HG03378 (cell line): Measurements from ENCODE around the gene CCL4.
"Not testable (repeated sequence)": the region's sequence is repeated elsewhere in the genome, so short reads cannot be mapped to it uniquely, and the experiment has no call there.

ENCODE experiments used
- ATAC-seq: cut with Tn5 transposase; IDR thresholded peaks from one replicate; pipeline ENCODE4 v1.9.1; 2021; ENCODE audit warnings: mild to moderate bottlenecking, moderate library complexity; ENCODE audit not compliant: unreplicated experiment

The CCL4 gene

DNA sequence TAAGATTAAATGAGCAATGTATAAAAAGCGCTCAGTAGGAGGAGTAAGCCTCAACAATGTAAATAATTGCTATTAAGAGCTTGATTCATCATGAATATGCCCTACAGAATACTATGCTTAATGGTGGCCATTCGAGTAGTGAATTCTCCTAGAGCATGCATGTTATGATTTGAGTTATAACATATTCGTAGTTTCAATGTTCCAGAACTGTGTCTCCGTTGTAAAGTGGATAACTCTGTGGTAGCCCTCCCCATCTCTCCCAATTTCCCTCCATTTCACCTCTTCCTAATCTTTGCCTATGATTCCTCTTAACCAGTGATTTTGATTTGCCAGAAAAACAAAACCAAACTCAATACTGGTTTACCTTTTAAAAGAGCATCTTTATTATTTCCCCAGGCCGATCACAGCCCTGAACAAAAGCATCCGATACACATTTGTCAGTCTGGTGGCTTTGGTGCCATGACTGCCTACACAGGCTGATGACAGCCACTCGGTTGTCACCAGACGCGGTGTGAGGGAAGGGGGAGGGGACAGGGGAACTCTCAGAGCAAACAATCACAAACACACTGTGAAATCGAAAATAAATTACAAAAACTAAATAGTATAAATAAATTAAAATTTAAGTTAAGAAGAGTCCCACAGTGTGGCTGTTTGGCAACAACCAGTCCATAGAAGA is 15.6 kb upstream of the CCL4 start:
- ATAC-seq = not testable (repeated sequence)

DNA sequence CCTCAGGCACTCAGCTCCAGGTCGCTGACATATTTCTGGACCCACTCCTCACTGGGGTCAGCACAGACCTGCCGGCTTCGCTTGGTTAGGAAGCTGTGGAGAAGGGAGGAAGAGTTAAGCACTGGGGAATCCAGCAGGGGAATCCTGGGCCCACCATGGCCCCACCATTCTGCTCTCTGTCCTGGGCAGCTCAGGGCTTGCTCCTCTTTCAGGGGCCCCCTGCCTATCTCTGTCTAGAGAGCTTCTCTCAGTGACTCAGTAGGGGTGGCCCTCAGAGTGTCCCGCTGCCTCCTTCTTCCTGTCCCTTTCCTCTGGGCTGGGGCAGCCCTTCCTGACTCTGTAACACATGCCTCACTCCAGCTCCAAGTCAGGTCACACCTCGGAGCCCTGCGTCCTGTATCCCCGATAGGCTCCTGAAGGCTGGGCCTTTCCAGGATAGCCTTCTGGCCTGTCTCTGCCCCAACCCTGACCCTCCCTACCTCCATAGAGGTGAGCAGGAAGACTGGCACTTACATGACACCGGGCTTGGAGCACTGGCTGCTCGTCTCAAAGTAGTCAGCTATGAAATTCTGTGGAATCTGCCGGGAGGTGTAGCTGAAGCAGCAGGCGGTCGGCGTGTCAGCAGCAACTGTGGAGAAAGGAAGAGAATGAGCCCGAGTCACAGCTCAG is 14.8 kb upstream of the CCL4 start:
- ATAC-seq = no peak

DNA sequence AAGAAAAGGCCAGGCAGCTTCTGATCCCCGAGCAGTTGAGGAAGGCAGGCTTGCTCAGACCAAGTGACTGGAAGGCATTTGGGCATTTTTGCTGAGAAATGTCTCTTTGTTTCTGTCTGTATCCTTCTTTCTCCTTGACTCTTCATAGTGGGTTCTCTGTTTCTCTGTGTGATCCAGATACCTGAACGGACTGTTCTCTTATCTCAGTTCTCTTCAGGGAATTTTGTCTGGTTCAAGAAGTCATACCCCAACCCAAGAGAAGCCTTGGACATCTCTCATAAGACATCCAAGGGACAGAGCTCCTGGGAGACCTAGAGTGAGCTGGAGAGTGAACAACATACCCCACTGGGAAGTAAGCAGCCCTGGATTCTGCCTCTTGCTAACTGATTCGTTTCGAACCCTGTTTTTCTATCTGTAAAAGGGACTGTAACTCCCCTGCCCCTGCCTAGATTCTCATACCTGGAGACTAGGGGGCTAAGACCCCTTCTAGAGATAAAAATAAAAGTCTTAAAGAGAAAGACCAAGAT is 14.2 kb upstream of the CCL4 start:
- no peak for ATAC-seq

DNA sequence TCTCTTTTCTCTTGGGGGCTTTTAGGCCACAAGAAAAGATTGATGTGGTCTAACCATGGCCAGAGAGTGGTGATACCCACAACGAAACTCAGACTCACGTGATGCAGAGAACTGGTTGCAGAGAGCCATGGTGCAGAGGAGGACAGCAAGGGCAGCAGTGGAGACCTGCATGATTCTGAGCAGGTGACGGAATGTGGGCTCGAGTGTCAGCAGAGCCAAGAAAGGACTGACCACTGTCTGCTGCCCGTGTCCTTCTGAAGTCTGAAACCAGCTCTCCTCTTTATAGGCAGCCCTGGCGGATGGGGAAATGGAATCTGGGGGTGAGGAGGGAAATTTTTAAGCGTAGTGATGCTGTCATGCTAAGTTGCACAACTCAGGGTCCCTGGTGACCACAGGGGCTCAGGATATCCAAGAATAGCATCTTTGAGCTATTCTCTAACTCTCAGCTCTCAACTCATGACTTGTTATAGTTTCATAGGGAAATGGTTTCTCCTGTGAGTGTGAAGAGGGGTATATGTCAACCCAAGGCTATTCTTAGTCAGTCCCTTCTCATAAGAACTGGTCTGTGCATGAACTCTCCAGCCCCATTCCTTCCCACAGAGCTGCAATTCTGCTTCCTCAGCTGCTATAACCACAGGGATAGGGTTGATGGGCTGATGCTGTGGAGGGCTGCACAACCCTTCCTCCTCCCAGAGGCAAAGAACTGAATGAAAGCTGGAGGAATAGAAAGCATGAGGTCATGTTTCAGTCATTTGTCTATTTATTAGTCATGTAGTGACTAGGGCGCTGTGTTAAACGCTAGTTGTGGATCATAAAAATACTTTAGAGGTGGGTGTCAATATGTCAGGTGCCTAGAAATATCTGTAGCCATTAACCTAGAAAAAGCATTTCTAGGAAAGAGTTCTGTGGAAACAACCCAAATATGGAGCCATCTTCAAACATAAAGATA is 13.5 kb upstream of the CCL4 start, which contains the start of gene CCL3:
CCL3 (minus strand) TSS at position 256 of the 949 bp plus-strand sequence; CDS start at position 171, 85 bp downstream.
- ATAC-seq = peak; percentile 65

DNA sequence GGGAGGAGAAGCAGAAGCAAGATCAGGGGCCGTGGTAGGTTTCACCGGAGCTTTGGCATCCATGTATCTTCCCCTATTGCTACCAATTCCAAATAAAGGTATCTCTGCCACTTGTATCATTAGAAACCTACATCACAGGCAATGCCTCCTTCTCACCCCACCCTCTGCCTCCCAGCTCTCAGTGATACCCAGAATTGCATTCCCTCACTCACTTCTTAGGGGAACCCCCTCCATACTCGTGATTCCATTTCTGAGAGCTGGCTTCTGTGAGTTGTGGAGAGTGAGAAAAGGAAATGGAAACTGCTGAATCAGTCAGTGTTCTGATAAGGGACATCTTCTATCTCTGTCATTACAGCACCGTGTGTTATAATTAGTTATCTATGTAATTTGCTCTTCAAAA is 11.4 kb upstream of the CCL4 start:
- no peak for ATAC-seq

DNA sequence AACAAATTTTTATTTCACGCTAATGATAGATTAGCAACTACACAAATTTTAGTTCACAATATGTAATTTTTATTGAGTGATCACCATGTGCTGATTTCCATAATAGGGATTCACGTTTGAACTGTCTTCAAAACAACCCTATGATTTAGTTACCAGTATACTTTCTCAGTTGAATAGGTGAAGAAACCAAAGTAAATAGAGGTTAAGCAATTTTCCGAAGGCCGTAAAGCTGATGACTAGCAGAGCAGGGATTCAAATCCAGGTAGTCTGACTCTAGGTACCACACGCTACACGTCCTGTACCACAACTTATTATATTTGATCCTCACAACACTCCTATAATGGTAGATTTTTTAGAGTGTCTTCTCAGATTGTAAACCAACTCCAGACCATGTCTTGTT is 10.9 kb upstream of the CCL4 start:
- not testable (repeated sequence) for ATAC-seq

DNA sequence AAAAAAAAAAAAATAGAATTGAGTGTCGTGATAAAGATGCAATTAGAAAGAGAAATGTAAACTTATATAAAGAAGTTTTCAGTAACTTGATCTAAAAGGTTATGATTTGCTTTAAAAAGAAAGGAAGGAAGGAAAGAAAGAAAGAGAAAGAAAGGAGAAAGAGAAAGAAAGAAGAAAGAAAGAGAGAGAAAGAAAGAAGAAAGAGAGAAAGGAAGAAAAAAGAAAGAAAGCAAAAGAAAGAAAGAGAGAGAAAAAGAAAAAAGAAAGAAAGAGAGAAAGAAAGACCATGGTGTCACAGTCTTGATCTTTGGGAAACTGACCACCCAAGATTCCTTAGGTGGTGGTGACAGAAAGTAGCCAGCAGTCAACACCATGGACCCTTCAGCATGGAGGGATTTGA is 9.4 kb upstream of the CCL4 start:
- ATAC-seq = no peak

DNA sequence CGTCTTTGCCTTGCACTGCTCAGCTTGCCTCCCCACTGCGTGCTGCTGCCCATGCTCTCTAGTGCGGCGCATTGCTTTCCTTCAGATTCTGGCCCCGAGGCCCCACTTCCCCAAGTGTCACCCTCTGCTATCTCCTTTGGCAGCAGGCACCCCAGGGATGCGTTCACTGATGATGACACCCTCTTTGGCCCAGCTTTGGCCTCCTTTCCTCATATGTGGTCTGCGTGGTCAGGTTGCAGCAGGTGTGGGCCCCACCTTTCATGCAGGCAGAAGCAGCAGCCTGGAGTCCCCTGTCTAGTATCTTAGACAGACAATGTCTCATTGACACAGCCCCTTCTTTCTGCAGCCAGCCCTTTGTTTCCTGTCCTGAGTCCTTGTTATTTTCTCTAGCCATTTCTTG is 8.9 kb upstream of the CCL4 start:
- no peak for ATAC-seq

DNA sequence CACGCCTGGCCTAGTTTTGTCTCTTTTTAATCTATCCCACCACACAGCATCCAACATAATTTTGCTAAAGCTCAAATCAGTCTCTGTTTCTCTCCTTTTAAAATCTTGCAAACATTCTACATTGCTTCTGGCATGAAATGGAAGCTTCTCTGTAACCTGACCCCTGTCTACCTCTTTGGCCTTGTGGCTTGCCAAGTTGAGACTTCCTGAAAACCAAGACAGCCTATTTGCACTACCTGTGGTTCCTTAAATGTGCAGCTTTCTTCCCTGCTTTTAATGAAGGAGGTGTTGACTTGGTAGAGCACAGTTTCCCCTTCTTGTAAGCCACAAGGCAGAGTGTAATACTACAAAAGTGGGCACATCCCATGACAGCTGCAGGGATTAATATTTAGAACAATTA is 7.6 kb upstream of the CCL4 start:
- no peak for ATAC-seq

DNA sequence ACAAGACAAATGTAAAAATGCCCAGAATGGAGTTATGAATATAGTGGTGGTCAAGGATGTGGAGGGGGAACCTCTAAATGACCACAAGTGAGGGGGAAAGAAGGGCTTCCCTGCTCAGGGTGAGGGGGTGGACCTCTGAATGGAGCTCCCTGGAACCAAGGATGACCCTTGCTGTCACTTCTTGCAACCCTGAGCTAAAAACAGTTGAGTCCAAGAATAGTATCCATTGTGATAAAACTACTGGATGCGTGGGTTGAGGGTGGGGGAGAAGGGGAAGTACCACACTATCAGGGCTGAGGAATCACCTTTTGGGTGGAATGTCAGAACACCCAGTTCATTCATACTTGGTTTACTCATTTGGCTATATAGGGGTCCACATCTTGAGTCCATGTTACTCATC is 4.6 kb upstream of the CCL4 start:
- ATAC-seq = not testable (repeated sequence)

DNA sequence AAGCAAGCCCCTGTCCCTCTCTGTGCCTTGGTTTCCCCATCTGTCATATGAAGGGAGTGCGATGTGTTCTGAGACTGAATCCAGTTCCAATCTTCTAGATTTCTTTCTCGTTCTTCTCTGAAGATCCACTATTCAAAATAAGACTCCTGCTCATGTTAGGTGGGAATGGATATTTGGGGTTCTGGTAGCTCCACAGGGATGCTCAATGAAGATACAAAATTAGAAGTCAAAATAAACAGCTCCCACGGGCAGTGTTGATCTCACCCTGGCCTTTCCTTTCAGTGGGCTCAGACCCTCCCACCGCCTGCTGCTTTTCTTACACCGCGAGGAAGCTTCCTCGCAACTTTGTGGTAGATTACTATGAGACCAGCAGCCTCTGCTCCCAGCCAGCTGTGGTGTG is 619 bp downstream of the CCL4 start:
- ATAC-seq = not testable (repeated sequence)

DNA sequence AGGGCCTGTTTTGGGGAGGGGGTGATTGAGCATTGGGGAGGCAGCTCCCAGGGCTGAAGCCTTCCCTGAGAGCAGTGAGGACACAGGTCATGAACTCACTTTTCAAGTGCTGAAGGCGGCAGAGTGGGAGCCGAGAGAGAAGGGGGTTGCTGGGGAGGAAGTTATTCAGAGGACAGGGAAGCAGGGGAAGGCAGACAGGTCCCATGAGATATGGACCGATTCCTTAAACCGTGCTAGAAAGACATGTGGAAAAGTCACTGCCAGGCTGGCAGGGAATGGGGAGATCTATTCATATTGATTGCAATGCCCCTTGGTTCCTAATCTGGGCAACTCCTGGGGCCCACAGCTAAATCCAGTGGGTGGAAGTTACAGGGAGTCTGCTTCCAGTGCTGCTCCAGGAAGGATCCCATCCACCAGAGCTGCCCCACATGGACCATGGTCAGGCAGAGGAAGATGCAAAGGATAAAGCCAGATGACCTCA is 1.1 kb downstream of the CCL4 start:
- ATAC-seq = no peak

DNA sequence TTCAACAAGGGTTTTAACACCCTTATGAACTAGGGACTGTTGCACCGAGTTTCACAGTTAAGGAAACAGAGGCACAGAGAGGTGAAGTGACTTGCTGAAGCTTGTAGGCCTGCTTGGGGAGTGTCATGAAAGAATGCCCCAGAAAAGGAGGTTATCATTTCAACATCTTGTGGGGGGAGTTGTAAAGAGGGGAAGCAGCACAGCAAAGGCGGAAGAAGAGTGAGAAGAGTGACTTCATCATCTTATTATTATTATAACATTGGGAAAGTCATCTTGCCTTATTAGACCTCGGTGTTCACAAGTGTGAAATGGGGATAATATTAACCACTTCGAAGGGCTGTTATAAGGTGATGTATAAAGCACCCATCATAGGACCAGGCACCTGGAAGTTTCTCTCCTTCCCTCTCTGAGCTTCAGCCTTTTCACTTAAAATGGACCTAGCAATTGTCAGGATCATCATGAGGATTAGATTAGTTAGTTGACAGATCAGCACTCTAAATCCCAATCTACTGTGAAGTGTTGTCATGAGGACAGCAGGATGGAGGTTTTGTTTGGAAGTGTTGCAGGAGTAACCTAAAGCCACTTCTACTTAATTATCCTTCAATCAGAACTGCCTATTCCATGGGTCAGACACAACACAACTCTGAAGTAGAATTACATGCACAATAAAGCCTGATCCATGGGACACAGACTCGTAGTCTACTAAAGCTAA is 2.3 kb downstream of the CCL4 start:
- ATAC-seq = no peak

DNA sequence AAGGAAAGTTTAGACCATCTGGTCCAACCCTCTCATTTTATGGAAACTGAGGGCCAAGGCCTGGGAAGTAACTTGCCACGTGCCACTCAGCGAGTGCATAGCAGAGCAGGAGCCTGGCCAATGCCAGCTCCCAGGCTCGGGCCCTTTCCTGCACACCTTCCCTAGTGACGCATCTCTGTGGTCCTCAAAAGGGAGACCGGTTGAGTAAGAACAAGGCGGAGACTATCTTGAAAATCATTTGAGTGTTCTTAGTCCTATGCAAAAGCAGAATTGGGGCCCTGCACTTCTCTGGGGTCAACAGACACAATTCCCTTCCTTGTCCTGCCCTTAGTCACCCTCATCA is 2.8 kb downstream of the CCL4 start:
- no peak for ATAC-seq

DNA sequence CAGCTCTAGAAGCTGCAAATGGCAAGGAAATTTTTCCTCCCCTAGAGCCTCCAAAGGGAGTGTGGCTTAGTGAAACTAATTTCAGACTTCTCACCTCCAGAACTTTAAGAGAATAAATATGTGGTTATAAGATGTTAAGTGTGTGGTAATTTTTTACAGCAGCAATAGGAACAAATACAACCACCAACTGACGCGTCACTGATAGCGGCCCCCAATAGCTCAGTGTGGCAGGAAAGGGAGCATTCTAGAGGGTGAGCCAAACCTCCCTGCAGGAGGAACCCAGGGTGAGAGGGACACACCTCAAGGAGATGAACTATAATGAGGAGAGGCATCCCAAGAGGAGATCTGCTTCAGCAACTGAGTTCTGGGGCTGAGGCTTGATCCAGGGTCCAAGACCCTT is 4.0 kb downstream of the CCL4 start:
- ATAC-seq = no peak

DNA sequence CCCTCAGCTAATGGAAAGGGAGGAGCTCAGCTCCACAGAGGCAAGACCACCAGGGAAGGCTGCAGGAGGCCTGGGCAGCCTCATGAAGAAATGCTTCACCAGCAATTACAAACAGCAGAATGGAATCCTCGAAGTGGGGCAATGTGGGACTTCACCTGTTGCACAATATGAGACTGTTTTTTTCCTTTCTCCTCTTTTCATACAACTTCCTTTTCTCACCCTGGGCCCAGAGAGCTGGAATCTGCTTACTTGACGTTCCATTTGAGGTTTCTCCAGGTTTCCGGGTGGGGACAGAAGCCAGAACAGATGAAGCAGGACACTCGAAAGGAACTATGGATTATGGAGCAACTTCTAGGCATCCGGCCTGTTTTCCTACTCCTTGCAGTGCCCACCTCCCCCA is 4.6 kb downstream of the CCL4 start:
- not testable (repeated sequence) for ATAC-seq

DNA sequence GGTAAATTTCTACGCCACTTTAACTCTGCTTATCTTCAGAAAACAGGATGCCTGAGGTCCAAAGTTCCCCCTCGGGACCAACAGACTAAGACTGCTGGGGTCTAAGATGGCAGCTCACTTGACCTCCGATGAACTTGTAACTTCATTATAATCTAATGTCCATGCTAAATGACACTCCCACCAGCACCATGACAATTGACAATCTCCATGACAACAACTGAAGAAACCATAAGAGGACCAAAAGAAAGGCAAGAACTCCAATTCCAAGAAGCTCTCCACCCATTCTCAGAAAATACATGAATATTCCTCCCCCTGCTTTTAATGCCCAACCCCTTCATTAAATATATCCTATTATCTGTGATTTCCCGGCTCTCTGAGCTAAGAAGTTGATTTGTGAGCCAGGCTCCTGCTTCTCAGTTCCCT is 7.5 kb downstream of the CCL4 start:
- no peak for ATAC-seq

DNA sequence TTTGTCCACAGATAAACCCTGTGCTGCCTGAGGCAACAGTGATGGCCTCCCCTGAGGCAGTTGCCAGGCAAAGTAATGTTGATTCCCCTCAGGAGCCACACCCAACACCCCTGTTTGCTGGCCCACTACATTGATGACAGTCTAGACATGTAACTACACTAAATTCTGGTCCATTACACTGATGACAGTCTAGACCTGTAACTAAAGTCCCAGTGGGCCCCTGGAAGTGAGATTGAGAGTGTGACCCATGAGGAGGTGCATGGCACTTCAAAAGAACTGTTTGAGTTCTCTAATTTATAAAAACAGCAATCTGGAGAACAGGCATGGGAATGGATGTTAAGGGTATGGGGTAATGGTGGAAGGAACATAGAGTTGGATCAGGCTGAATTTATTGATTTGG is 8.9 kb downstream of the CCL4 start:
- ATAC-seq = no peak

DNA sequence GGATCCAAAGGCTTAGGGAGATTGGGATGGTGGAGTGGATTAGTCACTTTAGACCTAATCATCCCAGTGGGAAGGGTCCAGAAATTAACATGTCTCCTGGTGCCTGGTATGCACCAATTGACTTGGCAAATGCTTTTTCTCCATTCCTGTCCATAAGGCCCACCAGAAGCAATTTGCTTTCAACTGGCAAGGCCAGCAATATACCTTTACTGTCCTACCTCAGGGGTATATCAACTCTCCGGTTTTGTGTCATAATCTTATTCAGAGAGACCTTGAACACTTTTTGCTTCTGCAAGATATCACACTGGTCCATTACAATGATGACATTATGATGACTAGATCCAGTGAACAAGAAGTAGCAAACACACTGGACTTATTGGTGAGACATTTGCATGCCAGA is 9.5 kb downstream of the CCL4 start:
- ATAC-seq = not testable (repeated sequence)

DNA sequence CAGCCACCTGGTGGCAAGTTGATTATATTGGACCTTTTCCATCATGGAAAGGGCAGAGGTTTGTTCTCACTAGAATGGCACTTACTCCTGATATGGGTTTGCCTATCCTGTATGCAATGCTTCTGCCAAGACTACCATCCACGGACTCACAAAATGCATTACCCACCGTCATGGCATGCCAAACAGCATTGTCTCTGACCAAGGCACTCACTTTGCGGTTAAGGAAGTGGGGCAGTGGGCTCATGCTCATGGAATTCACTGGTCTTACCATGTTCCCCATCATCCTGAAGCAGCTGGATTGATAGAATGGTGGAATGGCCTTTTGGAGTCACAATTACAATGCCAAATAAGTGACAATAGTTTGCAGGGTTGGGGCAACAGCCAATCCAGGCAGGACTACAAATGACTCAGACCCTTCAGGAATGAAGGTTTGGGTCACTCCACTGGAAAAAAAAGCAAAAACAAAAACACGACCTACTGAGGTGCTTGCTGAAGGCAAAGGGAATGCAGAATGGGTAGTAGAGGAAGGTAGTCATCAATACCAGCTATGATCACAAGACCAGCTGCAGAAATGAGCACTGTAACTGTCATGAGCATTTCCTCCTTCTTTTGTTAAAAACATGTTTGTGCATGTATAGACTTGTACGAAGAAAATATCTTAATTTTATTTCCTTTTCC is 11.5 kb downstream of the CCL4 start:
- ATAC-seq = not testable (repeated sequence)
